ENCODE results near the gene IFT20.
"Not testable (repeated sequence)": the region's sequence is repeated elsewhere in the genome, so short reads cannot be mapped to it uniquely, and the experiment has no call there.

GRCh38 chr17:28338769-28339212 lies 3.5 kb upstream of the IFT20 start:
- not testable (repeated sequence) for TF ChIP-seq RFX5 (IDR thresholded peaks at IDR 0.05); CTCF (IDR thresholded peaks at IDR 0.05); MAX (IDR thresholded peaks at IDR 0.05); KDM1A (IDR thresholded peaks at IDR 0.05; ENCODE audit: low read depth); POLR2A (IDR thresholded peaks at IDR 0.05; ENCODE audit: low read length); ZNF302 (CRISPR knock-in tag; IDR thresholded peaks at IDR 0.05); CHD2 (IDR thresholded peaks at IDR 0.05; ENCODE audit: low read length, partially characterized antibody); REST (IDR thresholded peaks at IDR 0.05); EP300 (IDR thresholded peaks at IDR 0.05)
